Ammon's horn (tissue), 1 donor: ENCODE results near the gene IL32.

Experiments
- DNase-seq: peaks from one replicate; pipeline ENCODE4 v3.0.0-alpha.2; 2016; ENCODE audit warnings: low spot score

The IL32 gene

DNA sequence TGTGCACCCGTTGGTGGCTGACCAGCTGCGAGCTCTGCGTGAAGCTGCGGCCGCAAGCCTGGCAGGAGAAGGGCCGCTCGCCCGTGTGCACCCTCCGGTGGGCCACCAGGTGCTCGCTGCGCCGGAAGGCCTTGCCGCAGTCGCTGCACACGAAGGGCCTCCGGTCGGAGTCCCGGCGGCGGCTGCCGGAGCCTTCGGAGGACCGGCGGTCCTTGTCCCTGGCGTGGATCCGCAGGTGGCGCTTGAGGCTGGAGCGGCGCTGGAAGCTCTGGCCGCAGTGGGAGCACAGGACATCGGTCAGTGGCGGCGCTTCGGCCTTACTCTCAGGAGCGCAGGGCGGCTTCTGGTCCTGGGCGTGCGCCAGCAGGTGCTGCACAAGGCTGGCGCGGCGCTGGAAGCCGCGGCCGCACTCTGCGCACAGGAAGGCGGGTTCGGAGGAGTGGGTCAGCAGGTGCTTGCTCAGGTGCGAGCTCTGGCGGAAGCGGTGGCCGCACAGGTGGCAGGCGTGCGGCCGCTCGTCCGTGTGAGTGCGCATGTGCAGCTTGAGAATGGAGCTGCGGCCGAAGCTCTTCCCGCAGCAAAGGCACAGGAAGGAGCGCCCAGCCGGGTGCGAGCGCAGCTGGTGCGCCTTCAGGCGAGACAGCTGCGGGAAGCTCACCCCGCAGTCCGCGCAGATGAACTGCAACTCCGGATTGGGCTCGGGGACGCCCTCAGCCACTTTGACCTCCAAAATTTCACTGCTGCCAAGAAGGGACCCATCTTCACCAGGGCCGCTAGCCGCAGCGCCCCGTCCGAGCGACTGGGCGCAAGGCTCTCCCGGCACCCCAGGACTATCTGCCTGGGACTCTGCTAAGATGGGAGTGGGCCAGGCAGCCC, 24.5 kb downstream of the IL32 start:
- no peak for DNase-seq

DNA sequence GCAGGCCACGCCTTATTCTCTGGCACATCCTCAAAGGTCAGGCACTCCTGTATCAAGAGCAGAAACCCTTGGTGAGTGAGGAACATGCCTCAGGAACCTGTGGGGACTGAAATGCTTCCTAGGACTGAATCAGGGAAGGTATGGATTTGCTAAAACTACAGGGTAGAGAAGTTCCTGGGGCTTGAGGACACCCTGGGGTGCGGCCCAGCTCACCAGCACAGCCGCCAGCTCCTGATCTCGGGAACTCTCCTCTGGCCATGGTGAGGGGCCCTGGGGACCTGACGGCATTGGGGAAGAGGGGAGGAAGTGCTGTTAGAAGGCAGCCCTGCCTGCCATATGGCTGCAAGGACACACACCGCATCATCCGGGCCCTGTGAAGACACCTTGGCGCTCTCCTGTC, 26.1 kb downstream of the IL32 start:
- DNase-seq = no peak

DNA sequence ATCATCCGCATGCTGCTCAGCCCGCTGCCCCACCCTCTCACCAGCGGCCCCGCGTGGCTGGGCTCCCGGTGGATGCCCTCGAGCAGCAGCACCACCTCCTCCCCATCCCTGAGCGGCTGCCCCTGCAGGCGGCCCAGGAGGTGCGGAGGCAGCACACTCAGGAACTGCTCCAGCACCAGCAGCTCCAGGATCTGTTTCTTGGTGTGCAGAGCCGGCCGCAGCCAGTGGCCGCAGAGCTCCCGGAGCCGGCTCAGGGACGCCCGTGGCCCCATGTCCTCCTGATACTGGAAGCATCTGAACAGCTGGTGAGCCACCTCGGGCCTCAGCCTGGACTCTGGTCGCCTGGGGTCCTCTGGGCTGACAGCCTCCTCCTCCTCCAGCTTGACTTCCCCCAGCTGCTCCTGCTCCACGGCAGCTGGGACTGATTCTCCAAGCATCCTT, 27.1 kb downstream of the IL32 start:
- no peak for DNase-seq

DNA sequence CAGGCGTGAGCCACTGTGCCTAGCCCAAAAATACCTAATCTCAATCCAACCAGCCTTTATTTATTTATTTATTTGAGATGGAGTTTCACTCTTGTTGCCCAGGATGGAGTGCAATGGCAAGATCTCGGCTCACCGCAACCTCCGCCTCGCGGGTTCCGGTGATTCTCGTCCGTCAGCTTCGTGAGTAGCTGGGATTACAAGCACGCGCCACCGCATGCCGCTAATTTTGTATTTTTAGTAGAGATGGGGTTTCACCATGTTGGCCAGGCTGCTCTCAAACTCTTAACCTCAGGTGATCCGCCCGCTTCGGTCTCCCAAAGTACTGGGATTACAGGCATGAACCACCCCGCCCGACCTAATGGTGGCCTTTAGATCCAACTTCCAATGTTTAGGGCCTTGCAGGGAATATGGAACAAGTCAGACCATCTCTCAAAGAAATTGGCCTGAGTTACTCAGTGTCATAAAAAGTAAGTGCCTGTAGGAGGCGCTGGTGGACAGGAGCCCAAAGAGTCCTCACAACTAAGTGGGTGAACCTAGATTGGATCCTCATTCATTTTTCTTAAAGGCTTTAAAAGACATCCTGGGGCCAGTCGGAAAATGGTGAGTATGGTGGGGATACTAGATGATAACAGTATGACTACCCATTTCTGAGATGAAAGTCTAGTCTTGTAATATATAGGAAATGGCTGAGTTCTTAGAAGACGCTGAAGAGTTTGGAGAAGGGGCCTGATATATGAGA, 29.0 kb downstream of the IL32 start:
- DNase-seq = no peak

DNA sequence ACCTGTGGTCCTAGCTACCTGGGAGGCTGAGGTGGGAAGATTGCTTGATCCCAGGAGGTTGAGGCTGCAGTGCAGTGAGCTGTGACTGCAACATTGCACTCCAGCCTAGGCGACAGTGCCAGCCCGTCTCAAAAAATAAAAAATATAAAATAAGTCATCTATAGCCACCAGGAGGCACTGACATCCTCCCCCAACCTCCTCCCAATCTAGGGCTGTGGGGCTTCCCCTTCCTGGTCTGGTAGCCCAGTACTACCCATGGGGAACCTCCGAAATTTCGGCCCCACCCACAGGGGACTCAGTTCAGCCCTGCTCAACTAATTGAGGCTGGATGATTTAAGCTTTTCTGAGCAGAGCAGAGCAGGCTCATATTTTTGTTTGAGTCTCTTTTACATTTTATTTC, 30.4 kb downstream of the IL32 start:
- no peak for DNase-seq

DNA sequence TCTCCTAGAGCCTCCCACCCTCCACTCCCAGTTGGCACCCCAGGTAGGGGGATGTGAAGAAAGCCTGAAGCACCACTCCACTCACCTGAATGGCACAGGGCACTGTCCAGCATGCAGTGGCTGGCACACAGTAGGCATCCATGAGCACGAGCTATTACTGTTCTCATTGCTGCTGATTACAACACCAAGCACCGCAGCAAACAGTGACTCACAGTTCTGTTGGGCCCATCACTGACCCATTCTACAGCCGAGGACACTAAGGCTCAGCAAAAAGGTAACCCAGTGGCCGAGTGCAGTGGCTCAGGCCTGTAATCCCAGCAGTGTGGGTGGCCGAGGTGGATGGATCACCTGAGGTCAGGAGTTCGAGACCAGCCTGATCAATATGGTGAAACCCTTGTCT, 30.9 kb downstream of the IL32 start:
- DNase-seq = no peak

DNA sequence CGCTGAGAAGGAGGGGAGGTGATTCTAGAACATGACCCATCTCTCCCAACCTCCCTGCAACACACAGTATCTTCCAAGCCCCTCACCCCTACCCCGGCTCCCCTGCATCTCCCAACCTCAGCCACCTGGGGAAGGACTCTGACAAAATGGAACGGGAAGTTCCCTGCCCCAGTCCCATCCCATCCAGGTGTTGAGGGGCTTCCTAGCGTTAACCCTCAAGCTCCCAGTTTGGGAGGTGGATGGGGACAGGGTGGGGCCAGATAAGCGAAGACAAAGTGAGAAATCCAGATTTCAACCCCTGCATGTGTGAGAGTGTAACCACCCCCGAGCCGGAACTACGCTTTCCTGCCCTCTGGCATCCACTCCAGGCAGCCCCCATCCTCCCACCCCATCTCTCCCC, 31.8 kb downstream of the IL32 start:
- no peak for DNase-seq

DNA sequence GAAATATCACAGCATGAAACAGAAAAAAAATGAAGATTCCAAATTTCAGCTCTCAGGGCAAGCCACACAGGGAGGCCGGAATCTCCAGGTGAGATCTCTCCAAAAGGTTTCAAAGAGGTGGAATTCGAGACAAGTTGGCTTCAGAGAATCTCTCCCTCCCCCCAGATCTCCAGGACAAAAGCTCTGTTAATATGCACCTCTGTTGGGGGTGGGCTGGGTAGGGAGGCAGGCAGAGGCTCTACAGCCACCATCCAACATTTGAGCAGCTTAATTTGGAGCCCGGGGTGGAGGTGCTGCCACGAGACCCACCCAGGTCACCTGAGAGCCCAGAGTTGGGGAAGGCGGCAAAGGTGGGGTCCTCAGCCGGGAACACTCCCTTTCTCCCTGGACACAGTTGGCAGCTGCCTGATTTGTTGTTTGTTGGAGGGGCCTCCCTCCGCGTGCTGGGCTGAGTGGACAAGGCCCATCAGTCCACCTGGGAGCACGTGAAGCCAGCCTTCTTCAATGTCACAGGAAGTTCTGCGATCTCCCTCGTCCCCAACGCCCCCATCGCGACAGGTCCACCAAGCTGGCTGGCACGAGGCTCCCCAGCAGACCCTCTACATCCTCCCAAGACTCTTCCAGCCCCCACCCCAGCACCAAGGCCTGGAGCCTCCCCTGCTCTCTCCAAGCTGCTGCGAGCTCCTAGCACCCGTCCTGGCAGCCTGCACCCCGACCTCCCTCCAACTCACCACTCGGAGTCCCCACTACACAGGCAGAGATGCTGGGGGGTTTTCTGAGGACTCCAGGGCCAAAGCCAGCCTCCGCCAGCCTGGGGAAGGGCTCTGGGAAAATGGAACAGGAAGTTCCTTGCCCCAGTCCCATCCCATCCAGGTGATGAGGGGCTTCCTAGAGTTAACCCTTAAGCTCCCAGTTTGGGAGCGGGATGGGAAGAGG, 33.3 kb downstream of the IL32 start, which contains the start of gene ZSCAN10:
TSS of gene ZSCAN10 (minus strand) at position 836 of the 936 bp plus-strand sequence. CDS start 6,357 bp downstream, outside the sequence.
- no peak for DNase-seq

DNA sequence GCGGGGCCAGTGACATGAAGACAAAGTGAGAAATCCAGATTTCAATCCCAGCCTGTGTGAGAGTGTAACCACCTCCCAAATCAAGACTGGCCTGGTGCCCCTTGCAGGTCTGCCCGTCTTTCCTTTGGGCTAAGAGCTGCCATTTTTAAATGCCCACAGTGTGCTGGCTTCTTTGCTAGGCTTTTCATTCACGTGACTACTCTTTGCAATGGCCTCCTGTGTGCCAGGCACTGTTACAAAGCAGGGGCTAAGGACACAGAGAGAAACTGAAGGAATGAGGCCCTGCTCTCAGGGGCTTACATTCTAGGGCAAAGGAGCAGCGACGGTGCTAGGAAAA, 33.9 kb downstream of the IL32 start:
- no peak for DNase-seq

DNA sequence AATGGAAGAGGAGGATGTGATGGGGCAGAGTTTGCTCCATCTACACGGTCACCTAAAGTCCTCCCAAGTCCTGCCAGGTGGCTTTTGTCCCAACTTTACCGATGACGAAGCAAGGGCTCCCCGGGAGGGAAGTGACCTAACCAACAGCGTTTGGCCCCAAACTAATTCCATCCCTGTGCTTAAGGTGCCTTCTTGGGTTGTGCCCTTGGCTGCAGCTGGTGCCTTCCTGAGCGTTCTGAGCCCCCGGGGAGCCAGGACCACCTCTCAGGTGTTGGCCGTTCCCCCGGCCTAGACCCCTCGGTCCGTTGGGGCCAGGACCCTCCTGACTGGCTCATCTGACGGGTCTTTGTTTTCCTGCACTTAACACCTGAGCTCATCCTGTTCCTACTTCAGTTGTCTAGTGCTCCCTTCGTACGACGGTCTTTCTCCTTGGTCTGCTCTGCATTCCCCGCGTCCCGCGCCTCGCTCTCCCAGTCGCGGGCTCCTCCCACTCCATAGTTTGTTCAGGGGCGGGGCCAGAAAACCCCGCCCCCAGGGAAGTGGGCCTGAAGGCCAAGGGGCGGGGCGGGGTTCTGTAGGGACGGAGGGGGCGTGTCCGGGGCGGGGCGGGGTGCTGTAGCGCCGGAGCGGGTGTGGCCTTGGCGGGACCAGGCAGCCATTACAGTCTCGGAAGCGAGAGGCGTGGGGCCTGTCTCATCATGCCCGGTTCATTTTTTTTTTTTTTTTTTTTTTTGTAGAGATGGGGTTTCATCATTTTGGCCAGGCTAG, 34.5 kb downstream of the IL32 start:
- peak; percentile 68 for DNase-seq

DNA sequence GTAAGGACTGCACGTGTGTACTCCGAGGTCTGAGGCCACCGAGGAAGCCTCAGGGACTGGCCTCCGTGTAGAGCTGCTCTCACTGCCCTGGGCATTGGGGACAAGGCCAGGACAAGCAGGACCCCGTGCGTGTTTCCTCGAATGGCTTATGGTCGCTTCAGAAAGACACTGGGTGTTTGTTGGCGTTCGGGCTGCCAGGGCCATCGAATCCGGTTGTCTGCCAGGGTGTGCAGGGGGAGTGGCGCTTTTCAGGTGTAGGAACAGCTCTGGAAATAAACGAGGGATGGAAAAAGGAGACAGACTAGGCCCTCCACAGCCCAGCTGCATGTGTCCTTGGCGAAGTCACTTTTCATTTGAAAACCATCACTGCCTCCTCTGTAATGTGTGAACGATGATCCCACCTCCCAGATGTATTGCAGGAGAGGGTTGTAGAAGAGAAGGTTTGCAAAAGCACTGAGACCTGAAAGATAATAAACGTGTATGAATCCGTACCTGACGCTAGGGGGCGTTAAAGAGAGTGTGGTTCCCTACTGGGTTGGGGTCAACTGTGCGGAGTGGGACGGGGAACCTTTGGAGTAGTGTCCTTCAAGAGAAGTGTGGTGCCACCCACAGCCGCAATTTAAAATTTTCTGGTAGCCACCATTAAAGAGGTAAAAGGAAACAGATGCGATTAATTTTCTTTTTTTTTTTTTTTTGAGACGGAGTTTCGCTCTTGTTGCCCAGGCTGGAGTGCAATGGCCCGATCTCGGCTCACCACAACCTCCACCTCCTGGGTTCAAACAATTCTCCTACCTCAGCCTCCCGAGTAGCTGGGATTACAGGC, 35.8 kb downstream of the IL32 start:
- DNase-seq = no peak

DNA sequence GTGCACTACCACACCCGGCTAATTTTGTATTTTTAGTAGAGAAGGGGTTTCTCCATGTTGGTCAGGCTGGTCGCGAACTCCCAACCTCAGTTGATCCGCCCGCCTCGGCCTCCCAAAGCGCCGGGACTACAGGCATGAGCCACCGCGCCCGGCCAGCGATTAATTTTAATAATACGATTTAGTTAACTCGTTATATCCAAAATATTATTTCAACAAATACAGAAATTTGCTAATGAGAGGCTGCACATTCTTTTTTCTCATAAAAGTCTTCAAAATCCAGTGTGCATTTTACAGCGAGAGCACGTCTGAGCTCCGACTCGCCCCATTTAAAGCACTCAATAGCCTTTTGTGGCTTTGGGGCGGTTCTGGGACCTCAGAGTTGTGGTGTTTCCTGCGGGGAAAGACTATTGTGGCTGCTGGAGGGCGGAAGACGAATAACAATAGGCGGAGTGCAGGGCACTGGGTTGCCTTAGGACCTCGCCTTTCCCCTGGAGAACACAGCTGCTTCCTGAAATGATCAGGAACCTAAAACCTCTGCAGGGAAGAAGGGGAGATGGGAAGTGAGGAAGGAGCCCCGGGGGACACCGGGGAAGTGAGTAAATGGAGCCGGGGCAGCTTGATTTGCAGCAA, 36.5 kb downstream of the IL32 start:
- no peak for DNase-seq

DNA sequence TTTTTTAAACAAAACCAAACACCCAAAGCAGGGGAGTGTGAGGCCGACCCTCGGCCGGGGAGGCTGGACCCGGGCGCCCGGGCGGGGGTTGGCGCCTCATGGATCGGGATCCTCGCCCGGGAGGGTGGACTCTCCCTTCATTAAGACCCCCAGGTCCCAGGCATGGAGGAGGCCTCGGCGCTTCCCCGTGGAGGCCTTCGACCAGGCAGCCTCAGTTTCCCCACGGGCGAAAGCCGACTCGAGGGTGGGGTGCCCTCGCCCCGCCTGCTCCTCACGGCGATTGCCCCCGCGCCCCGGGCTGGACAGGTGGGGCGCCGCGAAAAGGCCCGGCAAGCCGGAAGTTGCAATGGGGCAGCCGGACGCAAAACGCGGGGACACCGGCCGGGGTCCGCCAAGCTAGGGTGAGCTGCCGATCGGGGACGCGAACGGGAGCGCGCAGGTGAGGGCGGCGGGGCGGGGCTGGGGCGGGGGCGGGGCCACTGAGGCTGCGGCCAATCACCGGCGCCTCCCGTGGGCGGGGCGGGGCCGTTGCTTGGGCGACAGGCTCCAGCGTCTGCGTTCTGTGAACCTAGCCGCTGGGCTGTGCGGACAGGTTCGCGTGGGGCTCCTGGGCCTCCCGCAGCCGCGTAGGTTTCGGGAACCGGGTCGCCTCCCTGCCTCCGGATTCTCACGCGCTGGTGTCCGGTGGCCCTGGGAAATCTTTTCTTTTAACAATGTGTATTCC, 40.9 kb downstream of the IL32 start:
- DNase-seq = peak; percentile 88

DNA sequence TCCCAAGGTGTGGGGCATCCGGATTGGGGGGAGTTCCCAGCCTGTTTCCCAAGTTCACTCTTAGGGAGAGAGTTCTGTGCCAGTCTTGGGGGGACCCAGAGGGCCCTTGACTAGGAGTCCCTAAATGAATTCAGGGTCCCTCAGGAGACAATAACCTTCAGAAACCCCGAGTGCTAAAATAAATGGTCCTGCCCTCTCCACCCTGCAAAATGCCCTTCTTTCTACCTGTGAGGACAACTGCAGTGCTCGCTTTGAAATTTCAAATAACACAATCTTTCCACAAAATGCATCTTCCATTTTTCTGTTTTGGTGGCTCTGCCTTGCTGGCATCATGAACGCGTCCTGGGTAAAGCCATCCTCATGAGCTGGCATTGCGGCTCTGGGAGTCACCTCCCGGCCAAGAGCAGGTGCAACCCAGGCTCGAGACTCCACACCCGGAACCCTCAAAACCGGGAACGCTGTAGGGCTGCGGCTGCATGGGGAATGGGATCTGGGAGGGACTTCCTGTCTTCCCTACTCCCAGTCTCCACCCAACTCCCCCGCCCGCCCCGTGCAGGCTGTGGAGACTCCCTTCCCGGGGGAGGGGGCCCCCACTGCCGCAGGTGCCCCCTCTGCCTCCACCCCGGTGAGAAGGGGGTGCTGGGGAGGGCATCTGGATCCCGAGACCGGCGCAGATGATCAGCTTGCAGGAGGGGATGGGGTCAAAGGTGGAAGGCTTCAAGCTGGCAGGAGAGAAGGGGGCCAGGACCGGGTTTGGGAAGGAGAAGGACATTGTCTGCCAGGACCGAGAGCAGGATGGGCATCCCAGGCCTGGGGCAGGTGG, 46.8 kb downstream of the IL32 start, which contains the start of gene ZNF205:
TSS of gene ZNF205 (plus strand) at position 529 of the 823 bp plus-strand sequence. CDS start 845 bp downstream, outside the sequence.
- DNase-seq = peak; percentile 83

DNA sequence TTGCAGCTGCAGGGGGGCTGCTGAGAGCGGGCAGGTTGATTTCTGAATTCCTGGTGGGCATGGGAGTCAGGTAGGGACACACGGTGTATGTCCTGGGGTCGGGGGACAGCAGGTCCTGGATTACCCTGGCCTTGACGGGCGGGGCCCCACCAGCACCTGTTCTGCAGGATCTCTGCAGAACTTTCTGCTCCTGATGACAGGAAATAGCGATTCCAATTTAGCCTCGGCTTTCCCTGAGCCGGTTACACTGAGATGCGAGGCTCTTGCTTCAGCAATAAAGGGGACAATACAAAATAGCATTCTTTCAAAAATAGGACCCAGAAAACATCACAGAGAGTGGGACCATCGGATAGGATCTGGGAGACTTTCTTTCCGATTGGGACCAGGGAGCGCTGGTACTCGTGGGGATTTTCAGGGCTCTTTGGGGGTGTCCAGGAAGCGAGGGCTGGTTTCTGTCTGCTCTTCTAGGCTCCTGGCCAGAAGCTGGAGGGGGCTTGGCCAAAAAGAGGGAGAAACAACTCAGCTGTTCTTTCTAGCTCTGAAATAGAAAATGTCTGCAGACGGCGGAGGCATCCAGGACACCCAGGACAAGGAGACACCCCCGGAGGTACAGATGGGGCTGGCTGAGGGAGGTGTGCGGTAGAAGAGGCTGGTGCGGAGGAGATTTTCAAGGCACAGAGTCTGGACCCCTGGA, 47.6 kb downstream of the IL32 start:
- no peak for DNase-seq

DNA sequence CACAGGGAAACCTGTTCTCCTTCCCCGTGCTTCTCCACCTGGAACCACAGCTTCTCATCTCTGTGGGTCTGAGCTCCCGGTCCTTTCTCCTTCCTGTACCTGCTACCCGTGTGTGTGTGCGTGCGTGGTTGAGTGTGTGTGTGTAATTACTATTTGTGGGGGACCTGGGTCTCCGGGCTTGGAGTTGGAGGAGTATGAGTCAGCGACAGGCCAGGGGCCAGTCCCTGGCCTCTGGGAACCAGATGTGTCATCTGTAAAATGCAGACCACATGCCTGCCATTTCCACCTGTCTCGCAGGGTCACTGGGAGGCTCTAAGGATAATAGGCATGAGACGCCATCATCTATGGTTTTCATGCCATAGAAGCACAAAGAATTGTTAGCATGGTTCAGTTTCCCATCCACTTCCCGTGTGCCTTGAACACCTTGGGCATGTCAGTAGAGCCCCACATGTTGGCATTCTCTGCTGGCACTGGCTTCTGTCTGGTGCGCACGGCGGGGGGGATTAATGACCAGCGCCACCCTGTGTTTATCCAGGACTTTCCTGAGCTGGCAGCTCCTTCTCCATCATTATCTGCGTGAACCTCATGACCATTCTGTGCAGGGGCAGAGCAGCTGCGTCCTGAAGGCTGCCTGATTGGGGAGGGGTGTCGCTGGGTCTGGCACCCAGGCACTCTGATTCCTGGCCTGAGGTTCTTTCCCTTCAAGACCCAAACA, 48.5 kb downstream of the IL32 start:
- DNase-seq = no peak

DNA sequence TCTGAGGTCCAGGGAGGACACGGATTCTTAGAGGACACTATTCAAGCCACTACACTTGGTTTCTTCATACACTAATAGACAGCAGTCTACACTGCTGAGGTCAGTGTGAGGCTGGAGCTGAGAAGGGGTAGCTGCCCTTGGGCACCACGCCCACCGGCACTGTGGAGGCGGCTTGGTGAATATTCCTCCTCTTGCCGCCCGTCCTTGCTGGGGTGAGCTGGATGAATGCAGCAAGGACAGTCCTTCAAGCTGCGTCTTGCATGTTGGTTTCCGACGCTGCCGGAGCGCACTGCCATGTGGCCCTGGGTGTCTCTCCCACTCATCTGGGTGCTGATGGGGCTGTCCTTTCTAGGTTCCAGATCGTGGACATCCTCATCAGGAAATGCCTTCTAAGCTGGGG, 49.6 kb downstream of the IL32 start:
- no peak for DNase-seq
